OCI-LY3 (cell line): ENCODE data around the gene ATRX.

Experiments
- H2AFZ ChIP-seq: fragments of 200-600, 300-600 bp; shearing (Covaris generic); 2 replicates; pipeline ENCODE4 v1.6.0; 2014; ENCODE audit warnings: antibody characterized with exemption, low read depth, low read length
- H3K27ac ChIP-seq: fragments of 200-600, 300-600 bp; sonication (generic); 2 replicates; pipeline ENCODE4 v1.5.1; 2014; ENCODE audit warnings: mild to moderate bottlenecking, low read length, moderate library complexity, mixed read lengths
- H3K27me3 ChIP-seq: fragments of 200-600, 300-600 bp; sonication (generic); 2 replicates; pipeline ENCODE4 v1.6.1; 2014; ENCODE audit warnings: low read depth, low read length, mixed read lengths
- H3K36me3 ChIP-seq: fragments of 200-600, 300-600 bp; sonication (generic); replicated peaks from 2 replicates; pipeline ENCODE3; 2014; ENCODE audit warnings: low read depth, low read length, mixed read lengths
- H3K4me1 ChIP-seq: fragments of 300-600, 200-600 bp; sonication (generic); 2 replicates; pipeline ENCODE4 v1.6.1; 2014; ENCODE audit warnings: low read length, mixed read lengths
- H3K4me2 ChIP-seq: fragments of 200-600, 300-600 bp; sonication (generic); 2 replicates; pipeline ENCODE4 v1.6.1; 2014; ENCODE audit warnings: low read length, mixed read lengths
- H3K4me3 ChIP-seq: fragments of 300-600, 200-600 bp; sonication (generic); 2 replicates; pipeline ENCODE4 v1.5.1; 2014; ENCODE audit warnings: antibody characterized with exemption, mild to moderate bottlenecking, low read length, moderate library complexity
- H3K79me2 ChIP-seq: fragments of 300-600, 200-600 bp; shearing (Covaris generic); 2 replicates; pipeline ENCODE4 v1.6.1; 2014; ENCODE audit warnings: mild to moderate bottlenecking, low read length, mixed read lengths
- H3K9ac ChIP-seq: fragments of 300-600, 200-600 bp; shearing (Covaris generic); 2 replicates; pipeline ENCODE4 v1.6.0; 2014; ENCODE audit warnings: mild to moderate bottlenecking, low read length, moderate library complexity
- H3K9me3 ChIP-seq: fragments of 200-600, 300-600 bp; shearing (Covaris generic); 2 replicates; pipeline ENCODE4 v1.6.1; 2014; ENCODE audit warnings: low read length, mixed read lengths; ENCODE audit not compliant: insufficient read depth
- H4K20me1 ChIP-seq: fragments of 200-600, 300-600 bp; sonication (generic); 2 replicates; pipeline ENCODE4 v1.6.1; 2016; ENCODE audit warnings: low read length, mixed read lengths; ENCODE audit not compliant: insufficient read depth
- CTCF ChIP-seq: fragments of 200-600, 300-600 bp; sonication (generic); IDR thresholded peaks from 2 replicates; pipeline ENCODE4 v1.5.1; 2014; ENCODE audit warnings: antibody characterized with exemption, low read length, low read depth
- EZH2phosphoT487 ChIP-seq: fragments of 200-600 bp; shearing (Covaris generic); IDR thresholded peaks from 2 replicates; pipeline ENCODE4 v1.6.1; 2018; ENCODE audit warnings: antibody characterized with exemption, mixed run types, low read depth

The ATRX gene

DNA sequence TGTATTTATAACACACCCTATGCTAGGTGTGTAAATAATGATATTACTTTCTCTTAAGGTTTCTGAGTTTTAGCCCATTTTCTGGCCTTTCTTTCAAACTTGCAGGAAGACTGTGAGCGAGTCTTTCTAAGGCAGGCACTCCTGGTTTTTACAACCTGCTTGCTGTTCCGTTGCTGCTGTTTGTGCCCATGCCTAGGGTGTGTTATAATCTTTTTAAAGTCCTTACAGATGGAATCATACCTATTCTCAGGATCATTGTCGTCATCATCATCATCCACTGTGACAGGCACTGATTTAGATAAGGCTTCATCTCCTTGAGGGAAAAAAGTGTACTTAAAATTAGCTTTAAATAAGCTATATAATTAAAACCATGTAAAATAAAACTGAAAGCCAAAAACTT is 110.0 kb downstream of the ATRX start:
- Histone ChIP-seq H3K9ac (no peak overlapping the region), H4K20me1 (no peaks in the 10 kb centered on the region), H3K9me3 (no peaks in the 10 kb centered on the region), H3K4me3 (no peak overlapping the region), H2AFZ (no peak overlapping the region), H3K79me2 (0 out of 2 replicates have a peak, but pooled peaks cover 6% of the 10 kb centered on the region), H3K27me3 (no peaks in the 10 kb centered on the region), H3K27ac (no peak overlapping the region), H3K4me1 (no peaks in the 10 kb centered on the region), H3K36me3 (peaks cover 3% of the 10 kb centered on the region), H3K4me2 (no peak overlapping the region)
- TF ChIP-seq CTCF, result no peak
- no peak for TF ChIP-seq EZH2phosphoT487

- H3K27me3 ChIP-seq, result no peaks in the 10 kb centered on the region
- no peak overlapping the region for H3K9ac ChIP-seq
- no peaks in the 10 kb centered on the region for H4K20me1 ChIP-seq
- H3K36me3 ChIP-seq, result no peaks in the 10 kb centered on the region
- no peak overlapping the region for H2AFZ ChIP-seq
- TF ChIP-seq EZH2phosphoT487, result no peak
- TF ChIP-seq CTCF, result no peak
- H3K27ac ChIP-seq, result no peak overlapping the region
- H3K4me2 ChIP-seq, result no peak overlapping the region
- H3K9me3 ChIP-seq, result no peaks in the 10 kb centered on the region
- no peaks in the 10 kb centered on the region for H3K4me1 ChIP-seq
- no peak overlapping the region for H3K4me3 ChIP-seq
- no peaks in the 10 kb centered on the region for H3K79me2 ChIP-seq
These were observed 117.4 kb downstream of the ATRX start for GRCh38 chrX:77668391-77669237.

DNA sequence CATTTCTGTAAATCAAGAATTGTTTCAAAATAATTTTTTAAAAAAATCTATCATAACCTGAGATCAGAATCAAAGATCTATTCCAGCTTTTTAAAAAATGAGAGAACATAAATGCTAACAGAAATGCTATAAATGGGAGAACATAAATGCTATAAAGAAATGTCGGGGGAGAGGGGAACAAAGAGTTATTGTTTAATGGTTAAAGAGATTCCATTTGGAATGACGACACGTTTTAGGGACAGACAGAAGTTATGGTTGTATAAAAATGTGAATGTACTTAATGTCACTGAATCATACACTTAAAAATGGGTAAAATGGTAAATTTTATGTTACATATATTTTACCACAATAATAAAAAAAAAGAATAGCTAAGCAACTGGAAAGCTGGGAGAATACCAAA is 127.1 kb downstream of the ATRX start:
- H3K27ac ChIP-seq, result no peak overlapping the region
- H3K4me3 ChIP-seq, result no peak overlapping the region
- H2AFZ ChIP-seq, result no peak overlapping the region
- no peaks in the 10 kb centered on the region for H3K27me3 ChIP-seq
- no peak for TF ChIP-seq CTCF
- no peak for TF ChIP-seq EZH2phosphoT487
- peaks cover 12% of the 10 kb centered on the region for H3K36me3 ChIP-seq
- H3K9ac ChIP-seq, result no peak overlapping the region
- H3K4me1 ChIP-seq, result peaks cover under 1% of the 10 kb centered on the region; the same call in 1 of the 2 replicates
- no peaks in the 10 kb centered on the region for H3K9me3 ChIP-seq
- no peak overlapping the region for H3K4me2 ChIP-seq
- H3K79me2 ChIP-seq, result 0 out of 2 replicates have a peak, but pooled peaks cover 4% of the 10 kb centered on the region
- H4K20me1 ChIP-seq, result no peaks in the 10 kb centered on the region

GRCh38 chrX:77652095-77652494 is 133.9 kb downstream of the ATRX start:
- H3K4me3 ChIP-seq, result no peak overlapping the region
- peaks cover 39% of the 10 kb centered on the region for H3K36me3 ChIP-seq
- H3K79me2 ChIP-seq, result peaks cover 2% of the 10 kb centered on the region; the same call in 1 of the 2 replicates
- no peak overlapping the region for H3K9ac ChIP-seq
- H3K4me1 ChIP-seq, result peaks cover 5% of the 10 kb centered on the region; the same call in 1 of the 2 replicates
- H3K27me3 ChIP-seq, result no peaks in the 10 kb centered on the region
- H3K9me3 ChIP-seq, result no peaks in the 10 kb centered on the region
- H4K20me1 ChIP-seq, result no peaks in the 10 kb centered on the region
- H3K27ac ChIP-seq, result no peak overlapping the region
- no peak overlapping the region for H3K4me2 ChIP-seq
- TF ChIP-seq EZH2phosphoT487, result no peak
- TF ChIP-seq CTCF, result no peak
- no peak overlapping the region for H2AFZ ChIP-seq
